Esophagus squamous epithelium (tissue), 5 donors: ENCODE measurements around the gene SNAP91. TPM values are rescaled to one million over a fixed set of nuclear protein-coding genes. Genes with fewer than 3 reads are reported as not detected.
A peak's percentile ranks its signal among the peaks of the same experiment; 100 is the strongest.
"Not testable (repeated sequence)": the region's sequence is repeated elsewhere in the genome, so short reads cannot be mapped to it uniquely, and the experiment has no call there.

Source experiments
- DNase-seq: peaks from one replicate; lab custom pipeline; 2025; lab: John Stamatoyannopoulos, UW
- H3K27ac ChIP-seq, 4 donors: fragments of 200-600 bp; sonication (generic); one replicate each; pipeline ENCODE4 v1.5.1; 2016 to 2019; ENCODE audit warnings: mild to moderate bottlenecking in 1 of 4
- H3K27me3 ChIP-seq, 4 donors: fragments of 200-600 bp; sonication (generic); 1 replicate in 3 of 4; 2 replicates in 1 of 4; pipeline versions ENCODE4 v1.5.1 to v1.6.0; 2017 to 2021; ENCODE audit warnings: antibody characterized with exemption in 1 of 4
- H3K36me3 ChIP-seq, 3 donors: fragments of 200-600 bp; sonication (generic); one replicate each; pipeline ENCODE4 v1.5.1; 2016 to 2019
- H3K4me1 ChIP-seq, 3 donors: fragments of 200-600 bp; sonication (generic); one replicate each; pipeline ENCODE4 v1.5.1; 2017 to 2019
- H3K4me3 ChIP-seq, 4 donors: fragments of 200-600 bp; sonication (generic); 1 replicate in 3 of 4; 2 replicates in 1 of 4; pipeline ENCODE4 v1.5.1; 2016 to 2019; ENCODE audit warnings: mild to moderate bottlenecking in 2 of 4, moderate library complexity in 1 of 4
- H3K9me3 ChIP-seq, 3 donors: fragments of 200-600 bp; sonication (generic); one replicate each; pipeline ENCODE4 v1.5.1; 2016 to 2019
- CTCF ChIP-seq, 6 experiments: fragments of 450-650 bp in 4 of 6; fragments of 200-600 bp in 2 of 6; sonication (generic) in 2 of 6; IDR thresholded peaks; one replicate each; pipeline ENCODE4 v1.5.1; 2016 to 2019; ENCODE audit warnings: antibody characterized with exemption in 6 of 6, mild to moderate bottlenecking in 4 of 6, moderate library complexity in 4 of 6
- POLR2A ChIP-seq, 4 donors: fragments of 450-650 bp; IDR thresholded peaks; one replicate each; pipeline ENCODE4 v1.6.1; 2017; ENCODE audit warnings: antibody characterized with exemption in 4 of 4, mild to moderate bottlenecking in 4 of 4, moderate library complexity in 3 of 4
- WGBS, 2 donors: methylation state at CpG; one replicate each; pipeline ENCODE4 v1.1.5; 2018; 5-methylcytosine and 5-hydroxymethylcytosine counted together
- intact Hi-C: fragments of 100-400 bp; cut with DNase I; formaldehyde crosslinking; loops from one replicate; pipeline ENCODE4 v1.15.0; 2022
- total RNA-seq, 4 donors: library from RNA; depleted of rRNA; stranded (reverse); fragments of >200 nt; gene quantifications; one replicate each; pipeline ENCODE4 v1.1.0, GENCODE V29; 2016
- donor health status: DM: yes; HTN: yes; CAD: no.

SNAP91 gene, protein sequence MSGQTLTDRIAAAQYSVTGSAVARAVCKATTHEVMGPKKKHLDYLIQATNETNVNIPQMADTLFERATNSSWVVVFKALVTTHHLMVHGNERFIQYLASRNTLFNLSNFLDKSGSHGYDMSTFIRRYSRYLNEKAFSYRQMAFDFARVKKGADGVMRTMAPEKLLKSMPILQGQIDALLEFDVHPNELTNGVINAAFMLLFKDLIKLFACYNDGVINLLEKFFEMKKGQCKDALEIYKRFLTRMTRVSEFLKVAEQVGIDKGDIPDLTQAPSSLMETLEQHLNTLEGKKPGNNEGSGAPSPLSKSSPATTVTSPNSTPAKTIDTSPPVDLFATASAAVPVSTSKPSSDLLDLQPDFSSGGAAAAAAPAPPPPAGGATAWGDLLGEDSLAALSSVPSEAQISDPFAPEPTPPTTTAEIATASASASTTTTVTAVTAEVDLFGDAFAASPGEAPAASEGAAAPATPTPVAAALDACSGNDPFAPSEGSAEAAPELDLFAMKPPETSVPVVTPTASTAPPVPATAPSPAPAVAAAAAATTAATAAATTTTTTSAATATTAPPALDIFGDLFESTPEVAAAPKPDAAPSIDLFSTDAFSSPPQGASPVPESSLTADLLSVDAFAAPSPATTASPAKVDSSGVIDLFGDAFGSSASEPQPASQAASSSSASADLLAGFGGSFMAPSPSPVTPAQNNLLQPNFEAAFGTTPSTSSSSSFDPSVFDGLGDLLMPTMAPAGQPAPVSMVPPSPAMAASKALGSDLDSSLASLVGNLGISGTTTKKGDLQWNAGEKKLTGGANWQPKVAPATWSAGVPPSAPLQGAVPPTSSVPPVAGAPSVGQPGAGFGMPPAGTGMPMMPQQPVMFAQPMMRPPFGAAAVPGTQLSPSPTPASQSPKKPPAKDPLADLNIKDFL
- total RNA-seq: not detected

DNA sequence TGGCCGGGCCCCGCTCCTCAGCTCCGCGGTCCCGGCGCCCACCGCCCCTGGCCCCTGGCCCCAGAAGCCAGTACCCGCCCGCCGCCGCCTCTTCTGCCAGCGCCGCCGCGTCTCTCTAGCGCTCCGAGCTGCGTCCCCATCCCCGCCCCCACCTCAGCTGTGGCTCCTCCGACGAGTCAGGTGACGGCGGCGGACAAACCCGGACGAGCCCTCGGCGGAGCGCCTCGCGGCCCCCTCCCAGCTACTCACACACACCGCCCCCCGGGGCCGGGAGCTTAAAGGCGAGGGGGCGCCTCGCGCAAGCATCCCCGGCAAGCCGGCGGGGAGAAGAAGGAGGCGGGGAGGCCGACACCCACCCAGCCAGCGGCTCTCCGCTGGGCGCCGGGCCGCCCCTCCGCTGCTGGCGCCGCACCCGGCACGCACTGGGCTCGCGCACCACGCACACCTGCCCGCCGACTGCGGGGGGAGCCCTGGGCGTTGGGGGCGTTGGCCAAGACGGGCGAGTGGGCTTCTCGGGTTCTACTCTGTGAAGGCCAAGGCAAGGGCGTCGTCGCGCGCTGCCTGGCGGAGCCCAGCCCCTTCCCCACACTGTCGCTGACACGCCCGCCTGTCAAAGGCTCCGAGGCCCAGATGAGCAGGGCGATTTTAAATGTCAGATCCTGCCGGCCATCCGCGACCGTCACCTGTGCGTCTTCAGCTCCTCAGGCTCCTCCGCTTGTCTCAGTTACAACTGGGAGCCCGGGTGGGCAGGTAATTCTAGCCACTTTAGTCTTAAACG lies at the start of gene SNAP91:
SNAP91 (minus strand) TSS at position 132 of the 778 bp plus-strand sequence. CDS start 1,174 bp downstream, outside the sequence.
- H3K9me3 ChIP-seq: no peaks in the 10 kb centered on the region
- no peak for DNase-seq
- peaks cover 5 to 20% (median 14%) of the 10 kb centered on the region in 3 donors for H3K4me1 ChIP-seq
- H3K36me3 ChIP-seq: no peaks in the 10 kb centered on the region
- WGBS, 2 donors: 4 to 6% methylated on average over 5 to 19 of the region's 83 CpGs
- intact Hi-C loops: no loop called here
- H3K27ac ChIP-seq: no peak within 1 kb of the TSS
- peaks cover 8 to 64% (median 12%) of the 10 kb centered on the region in 4 donors for H3K27me3 ChIP-seq
- TF ChIP-seq POLR2A (IDR thresholded peaks at IDR 0.05) (no peak), CTCF (IDR thresholded peaks at IDR 0.05) (no peak)
- peak within 1 kb of the TSS; percentile 36 to 67 (median 46) for H3K4me3 ChIP-seq

GRCh38 chr6:83758533-83758932 lies 49.6 kb upstream of the SNAP91 start:
- no peaks in the 10 kb centered on the region for H3K9me3 ChIP-seq
- no peak overlapping the region for H3K27ac ChIP-seq
- intact Hi-C loops: no loop called here
- DNase-seq: no peak
- no peaks in the 10 kb centered on the region for H3K36me3 ChIP-seq
- no peak overlapping the region for H3K4me3 ChIP-seq
- TF ChIP-seq POLR2A (IDR thresholded peaks at IDR 0.05): no peak
- TF ChIP-seq CTCF (IDR thresholded peaks at IDR 0.05): no peak
- H3K27me3 ChIP-seq: no peaks in the 10 kb centered on the region
- no peaks in the 10 kb centered on the region for H3K4me1 ChIP-seq

DNA sequence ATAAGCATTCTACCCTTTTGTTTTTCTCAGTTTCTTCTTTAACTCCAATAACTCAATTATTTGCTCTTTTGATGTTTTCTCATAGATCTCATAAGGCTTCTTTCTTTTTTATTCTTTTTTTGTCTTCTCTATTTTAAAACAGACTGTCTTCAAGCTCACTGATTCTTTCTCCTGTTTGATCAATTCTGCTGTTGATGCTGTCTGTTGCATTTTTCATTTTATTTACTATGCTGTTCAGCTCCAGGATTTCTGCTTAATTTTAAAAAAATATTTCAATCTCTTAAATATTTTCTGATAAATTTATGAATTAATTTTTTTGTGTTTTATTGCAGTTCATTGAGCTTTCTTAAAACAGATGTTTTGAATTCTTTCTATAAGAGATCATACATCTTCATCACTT lies 48.1 kb upstream of the SNAP91 start:
- Histone ChIP-seq H3K27ac (no peak overlapping the region), H3K4me3 (no peak overlapping the region), H3K4me1 (no peaks in the 10 kb centered on the region), H3K27me3 (no peaks in the 10 kb centered on the region), H3K36me3 (no peaks in the 10 kb centered on the region), H3K9me3 (no peaks in the 10 kb centered on the region)
- TF ChIP-seq CTCF (IDR thresholded peaks at IDR 0.05): no peak
- no peak for TF ChIP-seq POLR2A (IDR thresholded peaks at IDR 0.05)
- DNase-seq: no peak
- intact Hi-C loops: no loop called here

- DNase-seq: no peak
- intact Hi-C loops: no loop called here
- Histone ChIP-seq H3K9me3 (no peaks in the 10 kb centered on the region), H3K4me3 (no peak overlapping the region), H3K27ac (no peak overlapping the region), H3K27me3 (no peaks in the 10 kb centered on the region), H3K36me3 (no peaks in the 10 kb centered on the region), H3K4me1 (no peaks in the 10 kb centered on the region)
- TF ChIP-seq POLR2A (IDR thresholded peaks at IDR 0.05) (no peak), CTCF (IDR thresholded peaks at IDR 0.05) (no peak)
- 70 to 71% methylated on average over 2 of the region's 2 CpGs for WGBS, 2 donors
Measured at GRCh38 chr6:83756565-83756964, 47.7 kb upstream of the SNAP91 start.

DNA sequence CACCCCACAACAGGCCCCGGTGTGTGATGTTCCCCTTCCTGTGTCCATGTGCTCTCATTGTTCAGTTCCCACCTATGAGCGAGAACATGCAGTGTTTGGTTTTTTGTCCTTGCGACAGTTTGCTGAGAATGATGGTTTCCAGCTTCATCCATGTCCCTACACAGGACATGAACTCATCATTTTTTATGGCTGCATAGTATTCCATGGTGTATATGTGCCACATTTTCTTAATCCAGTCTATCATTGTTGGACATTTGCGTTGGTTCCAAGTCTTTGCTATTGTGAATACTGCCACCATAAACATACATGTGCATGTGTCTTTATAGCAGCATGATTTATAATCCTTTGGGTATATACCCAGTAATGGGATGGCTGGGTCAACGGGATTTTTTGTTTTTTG lies 43.5 kb upstream of the SNAP91 start:
- H3K27me3 ChIP-seq, intact Hi-C loops, H3K27ac ChIP-seq, H3K4me3 ChIP-seq, H3K36me3 ChIP-seq, H3K4me1 ChIP-seq, H3K9me3 ChIP-seq, DNase-seq: not testable (repeated sequence)
- 73 to 80% methylated on average over 5 of the region's 5 CpGs for WGBS, 2 donors
